Endometrial microvascular endothelial cells (primary cell): Measurements from ENCODE around the gene PON2. TPM values are rescaled to one million over a fixed set of nuclear protein-coding genes. Genes with fewer than 3 reads are reported as not detected.
"Not testable (repeated sequence)": the region's sequence is repeated elsewhere in the genome, so short reads cannot be mapped to it uniquely, and the experiment has no call there.

Experiments used
- in situ Hi-C: cut with HindIII; loops from 2 replicates; pipeline ENCODE4 v1.10.0; 2017; ENCODE audit warnings: low sequenced_read_pairs, low pct_unique_long_range_greater_than_20kb; ENCODE audit errors: inconsistent ontology term
- total RNA-seq: library from RNA; depleted of rRNA; stranded (reverse); fragments of >200 nt; gene quantifications from one replicate; pipeline ENCODE4 v1.2.3, GENCODE V29; 2015; ENCODE audit errors: inconsistent ontology term

Gene PON2
- total RNA-seq, 1 donor from 2014 or later = 133 TPM

- in situ Hi-C loops = no loop called here
Observed at GRCh38 chr7:95412075-95412474, 22.8 kb downstream of the PON2 start.

- in situ Hi-C loops = no loop called here
Observed at GRCh38 chr7:95411666-95412065, 23.2 kb downstream of the PON2 start.

GRCh38 chr7:95411036-95411435 lies 23.8 kb downstream of the PON2 start:
- in situ Hi-C loops = no loop called here

GRCh38 chr7:95407751-95408150 lies 27.1 kb downstream of the PON2 start:
- in situ Hi-C loops = no loop called here

GRCh38 chr7:95405800-95406199 lies 29.0 kb downstream of the PON2 start:
- in situ Hi-C loops = no loop called here

- in situ Hi-C loops = no loop called here
Observed at GRCh38 chr7:95405208-95405607, 29.6 kb downstream of the PON2 start.

- in situ Hi-C loops = no loop called here
Observed at GRCh38 chr7:95404316-95404865, 30.4 kb downstream of the PON2 start.

GRCh38 chr7:95398155-95398940 lies 36.5 kb downstream of the PON2 start:
- in situ Hi-C loops = no loop called here

- in situ Hi-C loops = no loop called here
Observed at GRCh38 chr7:95397381-95397780, 37.4 kb downstream of the PON2 start.

GRCh38 chr7:95396136-95397032 lies 38.4 kb downstream of the PON2 start, which contains the start of gene PON3:
Gene PON3, minus strand, starts transcription at chr7:95396375. Its CDS starts 25 bp downstream, at chr7:95396350.
- in situ Hi-C loops = no loop called here

- in situ Hi-C loops = no loop called here
Observed at GRCh38 chr7:95395755-95396135, 39.1 kb downstream of the PON2 start.

- in situ Hi-C loops = no loop called here
Observed at GRCh38 chr7:95394370-95394769, 40.5 kb downstream of the PON2 start.

- in situ Hi-C loops = no loop called here
Observed at GRCh38 chr7:95391761-95392160, 43.1 kb downstream of the PON2 start.

- in situ Hi-C loops = no loop called here
Observed at GRCh38 chr7:95389516-95389915, 45.3 kb downstream of the PON2 start.

GRCh38 chr7:95379457-95379856 lies 55.4 kb downstream of the PON2 start:
- in situ Hi-C loops = not testable (repeated sequence)

- in situ Hi-C loops = no loop called here
Observed at GRCh38 chr7:95376632-95377400, 58.0 kb downstream of the PON2 start.

GRCh38 chr7:95375591-95376257 lies 59.1 kb downstream of the PON2 start:
- in situ Hi-C loops = no loop called here

- in situ Hi-C loops = no loop called here
Observed at GRCh38 chr7:95373323-95373722, 61.5 kb downstream of the PON2 start.
